IPS-11a (cell line): ENCODE measurements around the gene B3GALT4.

Source experiments
- H3K4me3 ChIP-seq: one replicate; pipeline ENCODE4 v1.5.1; 2013; ENCODE audit warnings: low read depth, low read length, control low read depth

The B3GALT4 gene

GRCh38 chr6:33314943-33315792, 38.2 kb downstream of the B3GALT4 start:
- H3K4me3 ChIP-seq, result peak overlapping the region; percentile 89

- H3K4me3 ChIP-seq, result no peak overlapping the region
These were observed 39.1 kb downstream of the B3GALT4 start for GRCh38 chr6:33315793-33316602.

GRCh38 chr6:33316603-33317418, 39.9 kb downstream of the B3GALT4 start:
- H3K4me3 ChIP-seq, result peak overlapping the region; percentile 22

- peak overlapping the region; percentile 22 for H3K4me3 ChIP-seq
These were observed 40.4 kb downstream of the B3GALT4 start for GRCh38 chr6:33317419-33317668.

DNA sequence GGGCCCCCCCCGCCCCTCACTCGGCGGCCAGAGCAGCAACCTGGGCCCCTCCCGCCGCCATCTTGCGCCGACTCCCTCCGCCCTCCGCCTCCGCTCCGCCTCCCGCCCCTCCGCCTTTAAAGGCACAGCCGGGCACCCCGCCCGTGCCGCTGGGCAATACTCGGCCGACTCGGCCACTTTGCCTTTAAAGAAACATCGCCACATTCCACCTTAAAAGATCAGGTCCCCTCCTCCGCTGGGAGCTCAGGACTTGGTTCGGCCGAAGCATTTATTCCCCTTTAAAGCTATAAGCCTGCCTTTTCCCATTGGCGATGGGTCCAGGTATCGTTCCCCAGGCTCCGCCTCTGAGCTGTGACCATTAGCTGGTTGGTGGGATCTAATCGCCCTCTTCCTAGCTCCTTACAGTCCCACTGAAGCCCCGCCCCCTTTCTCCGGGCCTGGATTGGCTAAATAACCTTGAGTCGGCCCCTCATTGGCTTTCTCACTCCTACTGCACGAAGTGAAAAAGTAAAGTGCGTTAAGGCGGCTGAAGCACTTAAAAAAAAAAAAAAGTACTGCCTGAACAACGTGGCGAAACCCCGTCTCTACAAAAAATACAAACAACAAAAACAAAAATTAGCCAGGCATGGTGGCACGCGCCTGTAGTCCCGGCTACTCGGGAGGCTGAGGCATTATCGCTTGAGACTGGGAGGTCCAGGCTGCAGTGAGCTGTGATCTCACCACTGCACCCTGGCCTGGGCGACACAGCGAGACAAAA, 40.9 kb downstream of the B3GALT4 start, which contains the start of gene ZBTB22:
TSS of gene ZBTB22 (minus strand) at position 76 of the 757 bp plus-strand sequence. CDS start 828 bp downstream, outside the sequence.
- peak within 1 kb of the TSS; percentile 55 for H3K4me3 ChIP-seq

DNA sequence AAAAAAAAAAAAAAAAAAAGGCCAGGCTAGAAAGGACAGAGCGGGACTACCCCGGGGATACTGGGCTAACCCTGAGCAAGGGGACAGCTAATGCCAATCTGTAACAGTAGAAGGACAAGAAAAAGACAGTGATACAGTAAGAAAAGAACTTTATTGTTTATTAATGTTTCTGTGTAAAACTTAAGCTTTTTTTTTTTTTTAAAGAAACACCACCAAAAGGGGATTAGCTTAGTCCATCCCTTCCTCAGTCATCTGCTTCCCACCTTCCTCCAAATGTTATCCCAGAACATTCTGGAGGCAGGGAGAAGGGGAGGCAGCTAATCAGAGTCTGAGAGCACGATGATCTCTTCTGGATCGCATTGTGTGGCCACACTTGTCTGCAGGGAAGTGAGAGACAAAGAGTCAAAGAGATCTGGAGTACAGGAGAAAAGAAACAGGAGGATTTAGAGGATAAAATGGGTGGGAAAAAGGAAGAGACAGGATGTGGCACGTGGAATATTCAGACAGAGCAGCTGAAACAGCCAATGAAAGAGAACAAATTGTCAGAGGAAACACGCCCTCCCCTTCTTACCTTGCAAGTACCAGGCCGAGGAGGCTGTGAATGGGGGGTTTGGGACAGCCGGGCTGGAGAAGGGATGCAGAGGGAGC, 41.6 kb downstream of the B3GALT4 start:
- no peak overlapping the region for H3K4me3 ChIP-seq

DNA sequence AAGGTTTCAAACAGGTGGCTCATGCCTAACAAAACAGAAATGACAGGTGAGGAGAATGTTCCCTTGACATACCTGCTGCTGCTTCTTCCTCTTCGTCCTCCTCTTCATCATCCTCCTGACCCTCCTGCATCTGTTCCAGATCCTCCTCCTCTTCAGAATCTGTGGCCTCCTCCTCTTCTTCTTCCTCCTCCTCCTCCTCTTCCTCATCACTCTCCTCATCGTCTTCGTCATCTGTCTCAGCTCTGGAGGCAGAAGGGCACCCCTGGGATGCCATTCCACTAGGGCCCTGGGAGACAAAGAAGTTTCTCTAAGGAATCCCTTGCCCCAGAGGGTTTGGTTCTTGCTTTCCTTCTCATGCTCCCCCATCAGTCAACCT, 43.0 kb downstream of the B3GALT4 start:
- H3K4me3 ChIP-seq, result no peak overlapping the region

GRCh38 chr6:33320315-33321181, 43.6 kb downstream of the B3GALT4 start:
- no peak overlapping the region for H3K4me3 ChIP-seq

DNA sequence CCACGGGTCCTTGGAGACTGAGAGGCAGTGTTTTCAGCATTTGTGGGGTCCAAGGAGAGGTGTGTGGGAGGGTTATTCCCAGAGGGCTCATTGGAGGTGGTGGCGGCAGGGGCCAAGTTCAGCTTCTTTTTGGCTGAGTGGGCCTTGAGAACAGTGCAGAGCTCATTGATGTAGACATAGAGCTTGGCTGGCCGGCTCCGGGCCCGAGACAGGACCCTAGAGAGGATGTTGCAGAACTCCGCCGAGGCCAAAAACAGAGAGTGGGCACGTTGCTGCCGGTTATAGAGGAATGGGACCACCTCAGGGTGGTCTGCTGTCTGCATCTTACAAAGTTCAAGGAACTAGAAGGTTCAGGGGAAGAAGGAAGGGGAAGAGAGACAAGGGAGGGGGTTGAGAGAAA, 44.3 kb downstream of the B3GALT4 start:
- no peak overlapping the region for H3K4me3 ChIP-seq

DNA sequence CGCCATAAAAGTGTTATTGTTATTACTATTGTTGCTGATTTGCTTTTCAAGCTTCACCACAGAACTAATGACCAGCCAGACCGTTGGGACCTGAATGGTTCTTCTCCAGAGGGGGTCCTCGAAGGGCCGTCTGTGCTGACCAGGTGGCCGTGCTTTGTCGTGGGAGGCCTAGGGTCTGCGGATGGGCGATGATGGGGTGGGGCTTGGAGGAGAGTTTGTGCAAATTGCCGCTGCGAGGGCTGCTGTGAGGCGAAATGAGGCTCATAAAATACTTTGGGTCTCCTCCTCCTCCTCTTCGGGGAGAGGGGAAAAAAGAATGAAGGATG, 46.7 kb downstream of the B3GALT4 start:
- peak overlapping the region; percentile 85 for H3K4me3 ChIP-seq

DNA sequence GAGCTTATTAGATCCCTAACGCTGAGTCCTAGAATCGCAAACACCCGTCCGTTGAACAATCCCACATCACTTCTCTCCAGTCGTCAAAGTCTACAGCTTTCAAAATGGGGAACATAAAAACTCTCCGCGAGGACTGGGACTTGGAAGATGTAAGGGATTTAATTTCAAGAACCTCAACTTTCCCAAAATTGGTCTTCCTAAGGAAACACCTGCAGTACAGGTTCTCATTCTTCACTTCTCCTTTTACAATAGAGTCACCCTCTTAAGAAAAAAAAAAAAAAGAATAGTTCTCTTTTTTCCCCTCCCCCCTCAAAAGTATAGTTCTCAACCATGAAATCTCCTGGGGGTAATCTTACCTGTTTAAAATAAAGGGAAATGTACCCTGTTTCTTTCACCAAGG, 47.2 kb downstream of the B3GALT4 start:
- H3K4me3 ChIP-seq, result peak overlapping the region; percentile 85
